Suppressor macrophage treated with lipopolysaccharide for 4 hours (primary cell): Measurements from ENCODE around the gene CLTCL1.

Experiments used
- DNase-seq: peaks from one replicate; pipeline ENCODE4 v3.0.0-alpha.2; 2020

The CLTCL1 gene

GRCh38 chr22:19194766-19195536, 96.6 kb downstream of the CLTCL1 start:
- DNase-seq = no peak

- DNase-seq = no peak
Observed at GRCh38 chr22:19193879-19194278, 97.6 kb downstream of the CLTCL1 start.

GRCh38 chr22:19187716-19188563, 103.6 kb downstream of the CLTCL1 start:
- DNase-seq = no peak

- DNase-seq = no peak
Observed at GRCh38 chr22:19184276-19184997, 107.1 kb downstream of the CLTCL1 start.

GRCh38 chr22:19183216-19183615, 108.3 kb downstream of the CLTCL1 start:
- DNase-seq = no peak

- DNase-seq = no peak
Observed at GRCh38 chr22:19182472-19183157, 108.9 kb downstream of the CLTCL1 start.

GRCh38 chr22:19181786-19182471, 109.6 kb downstream of the CLTCL1 start:
- DNase-seq = no peak

GRCh38 chr22:19180740-19181410, 110.6 kb downstream of the CLTCL1 start:
- no peak for DNase-seq

GRCh38 chr22:19180234-19180633, 111.3 kb downstream of the CLTCL1 start:
- DNase-seq = no peak

GRCh38 chr22:19179497-19180048, 111.9 kb downstream of the CLTCL1 start:
- DNase-seq = peak; percentile 71

GRCh38 chr22:19178657-19179496, 112.6 kb downstream of the CLTCL1 start, which contains the start of gene SLC25A1:
SLC25A1 (minus strand) TSS chr22:19178736; CDS start chr22:19178673, 63 bp downstream.
- peak; percentile 96 for DNase-seq

- DNase-seq = peak; percentile 49
Observed at GRCh38 chr22:19178065-19178656, 113.4 kb downstream of the CLTCL1 start.

- DNase-seq = no peak
Observed at GRCh38 chr22:19177164-19178064, 114.1 kb downstream of the CLTCL1 start.

- no peak for DNase-seq
Observed at GRCh38 chr22:19176732-19177131, 114.8 kb downstream of the CLTCL1 start.

- no peak for DNase-seq
Observed at GRCh38 chr22:19176175-19176643, 115.3 kb downstream of the CLTCL1 start.

- no peak for DNase-seq
Observed at GRCh38 chr22:19175602-19176174, 115.8 kb downstream of the CLTCL1 start.

GRCh38 chr22:19175026-19175601, 116.4 kb downstream of the CLTCL1 start:
- DNase-seq = no peak
